CD4-positive, alpha-beta T cell (primary cell): ENCODE results near the gene CDC42SE2. TPM values are rescaled to one million over a fixed set of nuclear protein-coding genes. Genes with fewer than 3 reads are reported as not detected.

Experiments
- ATAC-seq: fragments of 200-7000 bp; cut with Tn5 transposase; one replicate; pipeline ENCODE4 v1.10.0; 2022; ENCODE audit warnings: mild to moderate bottlenecking; ENCODE audit not compliant: poor library complexity
- CTCF ChIA-PET: fragments of 350-600 bp; sonication (Branson Sonifier 250); formaldehyde crosslinking; loops from one replicate; lab custom pipeline; 2021; ENCODE audit warnings: antibody characterized with exemption, inconsistent platforms; lab: Charles Lee
- POLR2A ChIA-PET: fragments of 350-600 bp; sonication (Branson Sonifier 250); formaldehyde crosslinking; loops from one replicate; lab custom pipeline; 2021; ENCODE audit warnings: antibody characterized with exemption, inconsistent platforms; lab: Charles Lee
- DNase-seq, 14 experiments: peaks; one replicate each; pipeline ENCODE4 v3.0.0-alpha.2; 2013 to 2020; ENCODE audit warnings: mixed read lengths in 2 of 14
- H3K27ac ChIP-seq, 2 donors: one replicate each; pipeline versions ENCODE4 v1.5.1 to v1.7.0; 2013; ENCODE audit warnings: low read length in 2 of 2, low read depth in 1 of 2, mild to moderate bottlenecking in 1 of 2
- H3K27me3 ChIP-seq, 2 experiments: 1 replicate in 1 of 2; 2 replicates in 1 of 2; pipeline versions ENCODE4 v1.6.1 to v1.7.0; 2013; ENCODE audit warnings: low read length in 2 of 2, control low read depth in 1 of 2, mild to moderate bottlenecking in 1 of 2, moderate library complexity in 1 of 2; ENCODE audit not compliant: insufficient read depth in 2 of 2, control insufficient read depth in 1 of 2
- H3K36me3 ChIP-seq: one replicate; pipeline ENCODE4 v1.6.1; 2013; ENCODE audit warnings: low read length, control low read depth; ENCODE audit not compliant: insufficient read depth
- H3K4me1 ChIP-seq: one replicate; pipeline ENCODE4 v1.6.1; 2013; ENCODE audit warnings: low read length, control low read depth; ENCODE audit not compliant: insufficient read depth
- H3K4me3 ChIP-seq: one replicate; pipeline ENCODE4 v1.5.1; 2013; ENCODE audit warnings: mild to moderate bottlenecking, low read length, moderate library complexity
- H3K9me3 ChIP-seq, 2 experiments: 1 replicate in 1 of 2; 2 replicates in 1 of 2; pipeline versions ENCODE4 v1.6.1 to v1.7.0; 2013; ENCODE audit warnings: low read length in 2 of 2, mild to moderate bottlenecking in 2 of 2, control low read depth in 1 of 2, moderate library complexity in 1 of 2; ENCODE audit not compliant: control insufficient read depth in 1 of 2, insufficient read depth in 1 of 2
- H3K27ac Mint-ChIP-seq: one replicate; pipeline ENCODE4 v1.8.0; 2020; ENCODE audit warnings: mixed read lengths
- H3K27me3 Mint-ChIP-seq: one replicate; pipeline ENCODE4 v1.8.0; 2021; ENCODE audit warnings: mixed read lengths
- H3K36me3 Mint-ChIP-seq: one replicate; pipeline ENCODE4 v1.8.0; 2021; ENCODE audit warnings: low read depth, mixed read lengths
- H3K4me1 Mint-ChIP-seq: one replicate; pipeline ENCODE4 v1.8.0; 2021; ENCODE audit warnings: low read depth, mixed read lengths
- H3K4me3 Mint-ChIP-seq: one replicate; pipeline ENCODE4 v1.8.0; 2020; ENCODE audit warnings: mild to moderate bottlenecking, mixed read lengths
- H3K9me3 Mint-ChIP-seq: one replicate; pipeline ENCODE4 v1.8.0; 2020; ENCODE audit warnings: mixed read lengths
- CTCF ChIP-seq: fragments of 200-600 bp; IDR thresholded peaks from one replicate; pipeline ENCODE4 v1.8.0; 2022; ENCODE audit warnings: antibody characterized with exemption, mild to moderate bottlenecking
- intact Hi-C, 2 experiments: fragments of 100-400 bp; cut with DNase I in 1 of 2; cut with micrococcal nuclease in 1 of 2; formaldehyde crosslinking; loops; one replicate each; pipeline versions ENCODE4 v1.15.1 to v1.9.0; 2023 to 2025; cut with DNase I, micrococcal nuclease
- total RNA-seq, 174 experiments: library from RNA in 2 of 174; stranded (reverse) in 2 of 174; gene quantifications; one replicate each; pipeline ENCODE4 v1.2.3 and lab custom pipeline; 2021 to 2026

The CDC42SE2 gene
- total RNA-seq, 2 experiments from 2014 or later, result 218 to 230 TPM

GRCh38 chr5:131400585-131400984 lies 136.7 kb downstream of the CDC42SE2 start:
- H3K36me3 Mint-ChIP-seq, result peaks cover 97% of the 10 kb centered on the region

DNA sequence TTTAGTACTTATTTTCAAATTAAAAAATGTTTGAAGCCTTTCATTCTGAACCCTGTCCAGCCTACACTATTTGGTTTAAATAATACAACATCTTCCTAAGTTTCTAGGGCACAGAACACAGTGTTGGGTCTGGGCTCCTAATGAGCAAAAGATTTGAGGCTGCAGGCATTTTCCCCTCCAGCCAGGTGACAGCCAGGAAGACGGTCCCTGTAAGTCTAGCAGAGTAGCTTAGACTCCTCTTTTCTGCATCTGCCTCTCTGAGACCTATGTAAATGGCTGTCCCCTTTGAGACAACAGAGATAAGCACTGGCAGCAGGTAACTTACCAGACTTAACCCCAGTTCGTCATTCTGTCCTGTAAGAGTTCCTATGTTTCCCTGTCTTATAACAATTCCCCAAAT lies 141.8 kb downstream of the CDC42SE2 start:
- peak overlapping the region; percentile 82 for H3K27ac Mint-ChIP-seq
- CTCF ChIA-PET, result interaction anchor here (0.8 kb wide), 1 partner anchor 21 kb away, joined by 6 read pairs; no protein-coding TSS in a partner anchor
- peaks cover 96% of the 10 kb centered on the region for H3K36me3 Mint-ChIP-seq
- H3K4me3 Mint-ChIP-seq, result no peak overlapping the region
- no peaks in the 10 kb centered on the region for H3K27me3 ChIP-seq
- H3K4me3 ChIP-seq, result no peak overlapping the region
- ATAC-seq, result no peak
- intact Hi-C loops, result no loop called here
- H3K4me1 ChIP-seq, result no peaks in the 10 kb centered on the region
- H3K27ac ChIP-seq, result peak overlapping the region in 1 of 2 donors; percentile 19
- H3K27me3 Mint-ChIP-seq, result no peaks in the 10 kb centered on the region
- no peak for TF ChIP-seq CTCF
- H3K9me3 ChIP-seq, result peaks cover 9 to 16% of the 10 kb centered on the region in 2 experiments
- no peak for DNase-seq
- POLR2A ChIA-PET, result interaction anchor here (0.7 to 1.9 kb wide), 3 partner anchors 9 to 253 kb away, joined by 4 to 12 read pairs (median 6); no protein-coding TSS in a partner anchor
- peaks cover 69% of the 10 kb centered on the region for H3K36me3 ChIP-seq
- H3K9me3 Mint-ChIP-seq, result peaks cover 7% of the 10 kb centered on the region
- peaks cover 12% of the 10 kb centered on the region for H3K4me1 Mint-ChIP-seq

More at GRCh38 chr5:131400585-131400984, 136.7 kb downstream of the CDC42SE2 start:
- Mint-ChIP-seq H3K27ac (peak overlapping the region; percentile 70), H3K4me3 (no peak overlapping the region), H3K4me1 (peaks cover 48% of the 10 kb centered on the region), H3K9me3 (peaks cover 7% of the 10 kb centered on the region), H3K27me3 (no peaks in the 10 kb centered on the region)
- peaks cover 79% of the 10 kb centered on the region for H3K36me3 ChIP-seq
- H3K4me1 ChIP-seq, result peaks cover 16% of the 10 kb centered on the region
- H3K27me3 ChIP-seq, result no peaks in the 10 kb centered on the region
- no peak overlapping the region for H3K4me3 ChIP-seq
- no peak overlapping the region for H3K27ac ChIP-seq
- TF ChIP-seq CTCF, result no peak
- ChIA-PET CTCF (interaction anchor here (1.0 kb wide), 1 partner anchor 18 kb away, joined by 3 read pairs; no protein-coding TSS in a partner anchor), POLR2A (interaction anchor here (0.8 to 1.4 kb wide), 7 partner anchors 10 to 237 kb away, joined by 3 to 4 read pairs (median 3); partner anchors contain the start of gene CDC42SE2)
- H3K9me3 ChIP-seq, result peaks cover 9 to 16% of the 10 kb centered on the region in 2 experiments
- ATAC-seq, result no peak
- intact Hi-C loops, result no loop called here
- no peak for DNase-seq

GRCh38 chr5:131406076-131406475 lies 142.2 kb downstream of the CDC42SE2 start:
- Mint-ChIP-seq H3K27me3 (no peaks in the 10 kb centered on the region), H3K36me3 (peaks cover 96% of the 10 kb centered on the region), H3K4me1 (peaks cover 9% of the 10 kb centered on the region), H3K4me3 (no peak overlapping the region), H3K27ac (peak overlapping the region; percentile 82), H3K9me3 (peaks cover 7% of the 10 kb centered on the region)
- ATAC-seq (no peak), DNase-seq (no peak)
- intact Hi-C loops, result no loop called here
- Histone ChIP-seq H3K4me3 (no peak overlapping the region), H3K4me1 (no peaks in the 10 kb centered on the region), H3K9me3 (peaks cover 8 to 16% of the 10 kb centered on the region in 2 experiments), H3K36me3 (peaks cover 65% of the 10 kb centered on the region), H3K27ac (peak overlapping the region in 1 of 2 donors; percentile 19), H3K27me3 (no peaks in the 10 kb centered on the region)
- CTCF ChIA-PET, result interaction anchor here (1.0 kb wide), 1 partner anchor 23 kb away, joined by 3 read pairs; no protein-coding TSS in a partner anchor
- no peak for TF ChIP-seq CTCF
- POLR2A ChIA-PET, result interaction anchor here (0.7 to 1.9 kb wide), 3 partner anchors 9 to 254 kb away, joined by 4 to 12 read pairs (median 6); no protein-coding TSS in a partner anchor
